Ascending aorta (tissue), 2 donors: ENCODE measurements around the gene CCDC38. TPM values are rescaled to one million over a fixed set of nuclear protein-coding genes. Genes with fewer than 3 reads are reported as not detected.

ENCODE experiments used
- DNase-seq, 2 donors: peaks; one replicate each; pipeline ENCODE4 v3.0.0-alpha.2; 2019; ENCODE audit warnings: low spot score in 2 of 2
- H3K27ac ChIP-seq, 2 donors: fragments of 200-600 bp; sonication (generic); one replicate each; pipeline ENCODE4 v1.5.1; 2016 to 2017; ENCODE audit warnings: mild to moderate bottlenecking in 1 of 2
- H3K27me3 ChIP-seq: fragments of 200-600 bp; sonication (generic); one replicate; pipeline ENCODE4 v1.5.1; 2017
- H3K36me3 ChIP-seq, 2 donors: fragments of 200-600 bp; sonication (generic); one replicate each; pipeline ENCODE4 v1.5.1; 2016
- H3K4me1 ChIP-seq, 2 donors: fragments of 200-600 bp; sonication (generic); one replicate each; pipeline ENCODE4 v1.5.1; 2016 to 2017; ENCODE audit warnings: mild to moderate bottlenecking in 1 of 2
- H3K4me3 ChIP-seq, 2 donors: fragments of 200-600 bp; sonication (generic); one replicate each; pipeline ENCODE4 v1.5.1; 2016 to 2017; ENCODE audit warnings: mild to moderate bottlenecking in 1 of 2
- H3K9me3 ChIP-seq, 2 donors: fragments of 200-600 bp; sonication (generic); one replicate each; pipeline ENCODE4 v1.5.1; 2016
- intact Hi-C: fragments of 100-400 bp; cut with DNase I; formaldehyde crosslinking; loops from one replicate; pipeline ENCODE4 v1.15.1; 2023
- total RNA-seq: library from RNA; depleted of rRNA; stranded (reverse); fragments of >200 nt; gene quantifications from one replicate; pipeline ENCODE4 v1.1.0, GENCODE V29; 2016
- TF ChIP-seq, protein P1 (sequence below), 3 experiments: fragments of 200-600 bp in 2 of 3; fragments of 450-650 bp in 1 of 3; sonication (generic) in 2 of 3; IDR thresholded peaks; one replicate each; pipeline ENCODE4 v1.5.1; 2016 to 2019; ENCODE audit warnings: antibody characterized with exemption in 3 of 3, mild to moderate bottlenecking in 1 of 3, moderate library complexity in 1 of 3

The CCDC38 gene
- total RNA-seq, 1 donor from 2014 or later: not detected

DNA sequence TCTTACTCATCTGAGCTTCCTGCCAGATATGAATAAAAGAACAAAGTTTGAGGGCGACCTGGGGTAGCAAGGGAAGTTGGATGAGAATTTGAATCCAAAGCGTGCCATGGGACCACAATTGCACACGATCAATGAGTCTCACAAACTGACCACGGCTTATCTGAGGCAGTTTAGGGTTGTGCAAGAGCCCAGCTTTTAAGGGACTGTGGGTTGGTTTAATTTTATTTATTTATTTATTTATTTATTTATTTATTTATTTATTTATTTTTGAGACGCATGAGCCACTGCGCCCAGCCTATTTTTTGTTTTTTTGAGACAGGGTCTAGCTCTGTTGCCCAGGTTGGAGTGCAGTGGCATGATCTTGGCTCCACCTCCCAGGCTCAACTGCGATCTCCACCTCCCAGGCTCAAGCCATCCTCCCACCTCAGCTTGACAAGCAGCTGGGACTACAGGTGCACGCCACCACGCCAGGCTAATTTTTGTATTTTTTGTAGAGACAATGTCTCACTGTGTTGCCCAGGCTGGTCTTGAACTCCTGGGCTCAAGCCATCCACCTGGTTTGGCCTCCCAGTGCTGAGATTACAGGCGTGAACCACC lies 1.8 kb upstream of the CCDC38 start:
- Histone ChIP-seq H3K27me3 (no peaks in the 10 kb centered on the region), H3K27ac (no peak overlapping the region), H3K4me3 (peak overlapping the region in 1 of 2 donors; percentile 83), H3K4me1 (peaks cover 0 to 4% of the 10 kb centered on the region in 2 donors), H3K9me3 (no peaks in the 10 kb centered on the region), H3K36me3 (no peaks in the 10 kb centered on the region)
- TF ChIP-seq, protein P1, sequence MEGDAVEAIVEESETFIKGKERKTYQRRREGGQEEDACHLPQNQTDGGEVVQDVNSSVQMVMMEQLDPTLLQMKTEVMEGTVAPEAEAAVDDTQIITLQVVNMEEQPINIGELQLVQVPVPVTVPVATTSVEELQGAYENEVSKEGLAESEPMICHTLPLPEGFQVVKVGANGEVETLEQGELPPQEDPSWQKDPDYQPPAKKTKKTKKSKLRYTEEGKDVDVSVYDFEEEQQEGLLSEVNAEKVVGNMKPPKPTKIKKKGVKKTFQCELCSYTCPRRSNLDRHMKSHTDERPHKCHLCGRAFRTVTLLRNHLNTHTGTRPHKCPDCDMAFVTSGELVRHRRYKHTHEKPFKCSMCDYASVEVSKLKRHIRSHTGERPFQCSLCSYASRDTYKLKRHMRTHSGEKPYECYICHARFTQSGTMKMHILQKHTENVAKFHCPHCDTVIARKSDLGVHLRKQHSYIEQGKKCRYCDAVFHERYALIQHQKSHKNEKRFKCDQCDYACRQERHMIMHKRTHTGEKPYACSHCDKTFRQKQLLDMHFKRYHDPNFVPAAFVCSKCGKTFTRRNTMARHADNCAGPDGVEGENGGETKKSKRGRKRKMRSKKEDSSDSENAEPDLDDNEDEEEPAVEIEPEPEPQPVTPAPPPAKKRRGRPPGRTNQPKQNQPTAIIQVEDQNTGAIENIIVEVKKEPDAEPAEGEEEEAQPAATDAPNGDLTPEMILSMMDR (IDR thresholded peaks at IDR 0.05): no peak
- intact Hi-C loops: no loop called here
- no peak for DNase-seq

DNA sequence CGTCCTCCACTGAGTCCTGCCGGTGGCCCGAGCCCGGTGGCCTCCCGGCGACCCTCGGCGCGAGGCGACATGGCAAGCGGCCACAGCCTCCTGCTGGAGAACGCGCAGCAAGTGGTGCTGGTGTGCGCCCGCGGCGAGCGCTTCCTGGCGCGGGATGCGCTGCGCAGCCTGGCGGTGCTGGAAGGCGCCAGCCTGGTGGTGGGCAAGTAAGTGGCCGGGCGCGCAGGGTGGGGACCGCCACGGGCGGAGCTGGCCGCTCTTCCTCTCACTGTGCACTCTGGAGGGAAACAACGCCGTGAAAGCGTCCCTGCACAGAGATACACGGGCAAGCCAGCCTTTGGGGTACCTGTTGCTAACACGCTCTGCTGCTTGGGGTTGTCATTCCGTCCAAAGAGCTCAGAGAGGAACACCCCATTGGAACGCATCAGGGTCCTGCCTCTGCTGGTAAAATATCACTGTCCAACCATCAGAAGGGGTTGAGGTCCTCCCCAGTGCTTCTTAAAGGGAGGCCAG lies 972 bp upstream of the CCDC38 start, which contains the start of gene AMDHD1:
AMDHD1 (plus strand) TSS at position 2 of the 513 bp plus-strand sequence; CDS start at position 70, 68 bp downstream.
- H3K9me3 ChIP-seq: no peaks in the 10 kb centered on the region
- intact Hi-C loops: no loop called here
- no peaks in the 10 kb centered on the region for H3K27me3 ChIP-seq
- H3K27ac ChIP-seq: peak within 1 kb of the TSS; percentile 38 to 64
- DNase-seq: peak in 1 of 2 donors; percentile 68
- TF ChIP-seq, protein P1 (IDR thresholded peaks at IDR 0.05): peak in 2 of 3 experiments; percentile 16 to 40
- H3K4me1 ChIP-seq: peaks cover 0 to 4% of the 10 kb centered on the region in 2 donors
- no peaks in the 10 kb centered on the region for H3K36me3 ChIP-seq
- peak within 1 kb of the TSS; percentile 83 to 92 for H3K4me3 ChIP-seq

DNA sequence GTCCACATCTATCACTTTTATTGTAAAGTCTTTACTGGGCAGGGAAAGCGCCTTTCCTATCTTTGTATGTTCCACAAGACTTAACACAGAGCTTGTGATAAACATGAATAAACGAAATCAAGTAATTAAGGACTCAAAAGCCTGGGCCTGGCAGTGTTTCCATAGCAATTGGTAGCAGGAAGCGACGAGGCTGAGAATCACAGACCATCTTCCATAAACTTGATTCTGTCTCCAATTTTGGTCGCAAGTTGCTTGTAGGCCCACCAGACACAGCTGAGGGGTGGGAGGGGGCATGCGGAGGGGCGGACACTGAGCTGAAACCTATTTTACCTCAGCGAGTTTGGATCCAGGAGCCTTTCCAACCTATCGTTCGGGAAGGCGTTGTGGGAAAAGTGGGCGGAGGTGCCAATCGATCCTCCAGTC lies 302 bp downstream of the CCDC38 start:
- Histone ChIP-seq H3K9me3 (no peaks in the 10 kb centered on the region), H3K27ac (peak overlapping the region; percentile 38 to 64), H3K4me1 (peaks cover 0 to 4% of the 10 kb centered on the region in 2 donors), H3K27me3 (no peaks in the 10 kb centered on the region), H3K36me3 (no peaks in the 10 kb centered on the region), H3K4me3 (peak overlapping the region; percentile 83 to 92)
- no peak for DNase-seq
- intact Hi-C loops: no loop called here
- TF ChIP-seq, protein P1 (IDR thresholded peaks at IDR 0.05): no peak

DNA sequence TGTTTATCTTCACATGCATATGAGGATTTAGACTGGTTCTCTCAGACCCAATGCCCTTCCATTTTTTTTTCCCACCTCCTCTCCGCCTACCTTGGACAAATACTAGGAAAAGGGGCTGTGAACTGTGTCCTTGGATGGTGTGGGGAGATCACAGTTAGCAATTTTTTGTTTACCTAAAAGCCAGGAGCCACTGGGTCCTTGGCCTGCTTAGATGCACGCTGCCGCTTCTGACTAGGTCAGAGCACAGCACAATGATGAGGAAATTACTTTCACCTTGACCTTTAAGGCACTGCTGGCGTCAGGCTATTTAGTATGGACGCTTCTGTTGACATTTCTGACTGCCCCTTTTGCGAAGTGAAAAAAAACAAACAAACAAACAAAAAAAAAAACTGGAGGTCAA lies 1.9 kb downstream of the CCDC38 start:
- H3K36me3 ChIP-seq: no peaks in the 10 kb centered on the region
- no peak overlapping the region for H3K27ac ChIP-seq
- TF ChIP-seq, protein P1 (IDR thresholded peaks at IDR 0.05): no peak
- no peaks in the 10 kb centered on the region for H3K9me3 ChIP-seq
- H3K4me3 ChIP-seq: no peak overlapping the region
- DNase-seq: no peak
- no peaks in the 10 kb centered on the region for H3K27me3 ChIP-seq
- intact Hi-C loops: no loop called here
- peaks cover 0 to 4% of the 10 kb centered on the region in 2 donors for H3K4me1 ChIP-seq

DNA sequence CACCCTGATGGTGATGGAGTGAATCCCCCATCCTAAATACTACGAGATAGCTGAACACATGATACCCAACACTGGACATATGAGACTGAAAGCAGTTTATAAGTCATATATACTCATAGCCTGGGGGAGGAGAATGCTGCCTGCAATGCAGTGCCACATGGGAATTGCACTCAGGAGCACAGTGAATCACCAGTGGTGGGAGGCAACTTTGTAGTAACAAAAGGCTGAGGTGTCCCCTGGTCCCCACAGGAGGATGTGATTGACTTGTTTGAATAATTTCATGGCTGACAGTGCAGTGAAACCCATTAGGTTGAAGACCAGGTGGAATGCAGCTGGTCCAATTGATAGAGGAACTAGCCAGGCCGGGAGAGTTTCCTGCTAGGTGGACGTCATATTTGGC lies 20.2 kb downstream of the CCDC38 start:
- no peaks in the 10 kb centered on the region for H3K36me3 ChIP-seq
- DNase-seq: no peak
- H3K27ac ChIP-seq: no peak overlapping the region
- intact Hi-C loops: no loop called here
- no peak overlapping the region for H3K4me3 ChIP-seq
- H3K9me3 ChIP-seq: no peaks in the 10 kb centered on the region
- H3K4me1 ChIP-seq: no peaks in the 10 kb centered on the region
- H3K27me3 ChIP-seq: no peaks in the 10 kb centered on the region
- TF ChIP-seq, protein P1 (IDR thresholded peaks at IDR 0.05): no peak
